ENCODE results near the gene KRTAP9-4.
"Not testable (repeated sequence)": the region's sequence is repeated elsewhere in the genome, so short reads cannot be mapped to it uniquely, and the experiment has no call there.

DNA sequence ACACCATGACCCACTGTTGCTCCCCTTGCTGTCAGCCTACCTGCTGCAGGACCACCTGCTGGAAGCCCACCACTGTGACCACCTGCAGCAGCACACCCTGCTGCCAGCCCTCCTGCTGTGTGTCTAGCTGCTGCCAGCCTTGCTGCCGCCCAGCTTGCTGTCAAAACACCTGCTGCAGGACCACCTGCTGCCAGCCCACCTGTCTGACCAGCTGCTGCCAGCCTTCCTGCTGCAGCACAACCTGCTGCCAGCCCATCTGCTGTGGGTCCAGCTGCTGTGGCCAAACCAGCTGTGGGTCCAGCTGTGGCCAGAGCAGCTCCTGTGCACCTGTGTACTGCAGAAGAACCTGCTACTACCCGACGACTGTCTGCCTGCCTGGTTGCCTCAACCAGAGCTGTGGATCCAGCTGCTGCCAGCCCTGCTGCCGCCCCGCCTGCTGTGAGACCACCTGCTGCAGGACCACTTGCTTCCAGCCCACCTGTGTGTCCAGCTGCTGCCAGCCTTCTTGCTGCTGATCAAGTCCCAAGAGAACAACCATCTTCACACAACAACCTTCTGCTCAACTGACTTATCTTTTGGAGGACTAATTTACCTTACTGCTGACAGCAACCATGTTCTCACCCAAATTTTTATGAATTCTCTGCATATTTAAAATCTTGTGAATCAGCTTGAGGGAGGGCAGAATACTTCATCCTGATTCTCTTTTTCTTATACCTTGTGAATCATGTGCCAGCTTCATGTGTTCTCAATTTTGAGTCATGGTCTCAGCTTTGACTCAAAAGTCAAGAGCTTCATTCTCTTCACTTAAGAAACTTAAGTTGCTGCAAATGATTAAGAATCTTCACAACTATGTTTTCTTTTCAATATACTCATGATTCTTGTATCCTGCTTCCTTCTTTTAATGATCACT is 6.1 kb downstream of the KRTAP9-4 start, which contains the start of gene KRTAP9-9:
- not testable (repeated sequence) for TF ChIP-seq BRCA1 (IDR thresholded peaks at IDR 0.05; ENCODE audit: low read depth, low read length); SUZ12 (IDR thresholded peaks at IDR 0.05; ENCODE audit: low read length); RAD21 (IDR thresholded peaks at IDR 0.05 in 1 of 2, conservative IDR thresholded peaks at IDR 0.05 in 1 of 2; ENCODE audit: low read depth in 2 of 2, low read length in 2 of 2); EZH2 (IDR thresholded peaks at IDR 0.05; ENCODE audit: low read depth, low read length, severe bottlenecking); SRF (IDR thresholded peaks at IDR 0.05; ENCODE audit: low read depth, low read length); POLR2AphosphoS5 (IDR thresholded peaks at IDR 0.05; ENCODE audit: low read depth, low read length); BCL11A (IDR thresholded peaks at IDR 0.05; ENCODE audit: low read depth in 2 of 2, low read length in 2 of 2); POLR2A (IDR thresholded peaks at IDR 0.05; ENCODE audit: control extremely low read depth in 1 of 2, low read depth in 2 of 2, low read length in 2 of 2); CEBPB (IDR thresholded peaks at IDR 0.05; ENCODE audit: low read depth, low read length); TBP (IDR thresholded peaks at IDR 0.05; ENCODE audit: low read depth, low read length)
- TF ChIP-seq, protein P1, sequence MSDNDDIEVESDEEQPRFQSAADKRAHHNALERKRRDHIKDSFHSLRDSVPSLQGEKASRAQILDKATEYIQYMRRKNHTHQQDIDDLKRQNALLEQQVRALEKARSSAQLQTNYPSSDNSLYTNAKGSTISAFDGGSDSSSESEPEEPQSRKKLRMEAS (IDR thresholded peaks at IDR 0.05): not testable (repeated sequence)
- TF ChIP-seq, protein P2, sequence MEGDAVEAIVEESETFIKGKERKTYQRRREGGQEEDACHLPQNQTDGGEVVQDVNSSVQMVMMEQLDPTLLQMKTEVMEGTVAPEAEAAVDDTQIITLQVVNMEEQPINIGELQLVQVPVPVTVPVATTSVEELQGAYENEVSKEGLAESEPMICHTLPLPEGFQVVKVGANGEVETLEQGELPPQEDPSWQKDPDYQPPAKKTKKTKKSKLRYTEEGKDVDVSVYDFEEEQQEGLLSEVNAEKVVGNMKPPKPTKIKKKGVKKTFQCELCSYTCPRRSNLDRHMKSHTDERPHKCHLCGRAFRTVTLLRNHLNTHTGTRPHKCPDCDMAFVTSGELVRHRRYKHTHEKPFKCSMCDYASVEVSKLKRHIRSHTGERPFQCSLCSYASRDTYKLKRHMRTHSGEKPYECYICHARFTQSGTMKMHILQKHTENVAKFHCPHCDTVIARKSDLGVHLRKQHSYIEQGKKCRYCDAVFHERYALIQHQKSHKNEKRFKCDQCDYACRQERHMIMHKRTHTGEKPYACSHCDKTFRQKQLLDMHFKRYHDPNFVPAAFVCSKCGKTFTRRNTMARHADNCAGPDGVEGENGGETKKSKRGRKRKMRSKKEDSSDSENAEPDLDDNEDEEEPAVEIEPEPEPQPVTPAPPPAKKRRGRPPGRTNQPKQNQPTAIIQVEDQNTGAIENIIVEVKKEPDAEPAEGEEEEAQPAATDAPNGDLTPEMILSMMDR (IDR thresholded peaks at IDR 0.05; ENCODE audit: control extremely low read depth in 1 of 3, insufficient read depth in 1 of 3, low read depth in 1 of 3, low read length in 3 of 3): not testable (repeated sequence)
- TF ChIP-seq, protein P3, sequence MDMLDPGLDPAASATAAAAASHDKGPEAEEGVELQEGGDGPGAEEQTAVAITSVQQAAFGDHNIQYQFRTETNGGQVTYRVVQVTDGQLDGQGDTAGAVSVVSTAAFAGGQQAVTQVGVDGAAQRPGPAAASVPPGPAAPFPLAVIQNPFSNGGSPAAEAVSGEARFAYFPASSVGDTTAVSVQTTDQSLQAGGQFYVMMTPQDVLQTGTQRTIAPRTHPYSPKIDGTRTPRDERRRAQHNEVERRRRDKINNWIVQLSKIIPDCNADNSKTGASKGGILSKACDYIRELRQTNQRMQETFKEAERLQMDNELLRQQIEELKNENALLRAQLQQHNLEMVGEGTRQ (IDR thresholded peaks at IDR 0.05; ENCODE audit: low read length): not testable (repeated sequence)
- TF ChIP-seq, protein P4, sequence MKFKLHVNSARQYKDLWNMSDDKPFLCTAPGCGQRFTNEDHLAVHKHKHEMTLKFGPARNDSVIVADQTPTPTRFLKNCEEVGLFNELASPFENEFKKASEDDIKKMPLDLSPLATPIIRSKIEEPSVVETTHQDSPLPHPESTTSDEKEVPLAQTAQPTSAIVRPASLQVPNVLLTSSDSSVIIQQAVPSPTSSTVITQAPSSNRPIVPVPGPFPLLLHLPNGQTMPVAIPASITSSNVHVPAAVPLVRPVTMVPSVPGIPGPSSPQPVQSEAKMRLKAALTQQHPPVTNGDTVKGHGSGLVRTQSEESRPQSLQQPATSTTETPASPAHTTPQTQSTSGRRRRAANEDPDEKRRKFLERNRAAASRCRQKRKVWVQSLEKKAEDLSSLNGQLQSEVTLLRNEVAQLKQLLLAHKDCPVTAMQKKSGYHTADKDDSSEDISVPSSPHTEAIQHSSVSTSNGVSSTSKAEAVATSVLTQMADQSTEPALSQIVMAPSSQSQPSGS (IDR thresholded peaks at IDR 0.05; ENCODE audit: low read length): not testable (repeated sequence)
